ENCODE measurements around the gene SLC12A9.

- no peak for TF ChIP-seq EP300 (IDR thresholded peaks at IDR 0.05; ENCODE audit: borderline replicate concordance)
- TF ChIP-seq TAF1 (IDR thresholded peaks at IDR 0.05; ENCODE audit: low read depth): no peak
- no peak for TF ChIP-seq EGR1 (IDR thresholded peaks at IDR 0.05)
Observed at GRCh38 chr7:100802951-100803350, 49.6 kb upstream of the SLC12A9 start.
